K562 (cell line): ENCODE data around the gene NPAS3. TPM values are rescaled to one million over a fixed set of nuclear protein-coding genes. Genes with fewer than 3 reads are reported as not detected.

Experiments
- CTCF ChIP-seq, 3 experiments: IDR thresholded peaks in 2 of 3; conservative IDR thresholded peaks in 1 of 3; 2 replicates each; pipeline ENCODE4 v1.5.1; 2011 to 2012; ENCODE audit warnings: low read length in 3 of 3, mild to moderate bottlenecking in 3 of 3, control low read depth in 2 of 3, improper control_type of control experiment in 1 of 3, inconsistent platforms in 1 of 3, low read depth in 1 of 3, mixed read lengths in 1 of 3, moderate library complexity in 1 of 3; ENCODE audit not compliant: insufficient read depth in 2 of 3
- HNRNPLL ChIP-seq: fragments of 200-400 bp; formaldehyde crosslinking; IDR thresholded peaks from 2 replicates; pipeline ENCODE4 v1.6.1; 2017; ENCODE audit warnings: low read length, low read depth, mild to moderate bottlenecking; ENCODE audit not compliant: poor library complexity, severe bottlenecking
- NFE2 ChIP-seq: IDR thresholded peaks from 2 replicates; pipeline ENCODE4 v1.6.1; 2014; ENCODE audit warnings: antibody characterized with exemption, low read depth
- NUFIP1 ChIP-seq: fragments of 450-650 bp; IDR thresholded peaks from 2 replicates; pipeline ENCODE4 v1.6.1; 2018; ENCODE audit not compliant: partially characterized antibody
- RAD21 ChIP-seq, 2 experiments: fragments of 250-450 bp in 1 of 2; fragments of 450-650 bp in 1 of 2; sonication (Bioruptor Pico) in 1 of 2; formaldehyde crosslinking in 1 of 2; IDR thresholded peaks in 1 of 2; conservative IDR thresholded peaks in 1 of 2; 2 replicates each; pipeline versions ENCODE4 v1.4.0 to v1.8.0; 2020 to 2022; ENCODE audit warnings: mild to moderate bottlenecking in 2 of 2, moderate library complexity in 1 of 2
- REST ChIP-seq, 2 experiments: fragments of 450-650 bp; formaldehyde crosslinking in 1 of 2; IDR thresholded peaks; 2 replicates each; pipeline versions ENCODE4 v1.4.0 to v1.6.1; 2014 to 2020; ENCODE audit warnings: mild to moderate bottlenecking in 2 of 2, borderline replicate concordance in 1 of 2, low read depth in 1 of 2
- polyA plus RNA-seq, 8 experiments: library from polyadenylated mRNA; depleted of rRNA in 4 of 8; stranded (reverse) in 5 of 8; unstranded in 3 of 8; fragments of >200 nt; fragmentation: Nextera tagmentation in 2 of 8; fragmentation: Illumina TruSeq in 1 of 8; extraction: Ambion mirVana in 2 of 8; extraction: Trizol in 1 of 8; gene quantifications; 2 replicates each; pipeline versions ENCODE4 v1.2.1 to v1.2.3, GENCODE V29; 2011 to 2014; ENCODE audit warnings: inconsistent platforms in 1 of 8, missing spikeins in 1 of 8
- total RNA-seq, 7 experiments: library from RNA; depleted of rRNA in 6 of 7; stranded (reverse); fragments of >200 nt in 6 of 7; fragmentation: Illumina TruSeq in 2 of 7; extraction: Trizol in 2 of 7; gene quantifications; 2 replicates each; pipeline versions ENCODE4 v1.2.1 to v1.2.3, GENCODE V29; 2011 to 2021; ENCODE audit warnings: low replicate concordance in 1 of 7

NPAS3 gene
- total and polyA plus RNA-seq, 9 of the 15 experiments (the other 6 are each of a cell fraction or from before 2014, with no cell fraction given) = 0.04 TPM; not detected in 8

- peak; percentile 63; the same call in 1 of the 2 replicates for TF ChIP-seq REST (IDR thresholded peaks at IDR 0.05; ENCODE audit: borderline replicate concordance)
- TF ChIP-seq REST (CRISPR knock-in tag; IDR thresholded peaks at IDR 0.05; ENCODE audit: low read depth) = no peak
- TF ChIP-seq HNRNPLL = no peak
- TF ChIP-seq NUFIP1 = no peak
- peak; percentile 73 to 86 for TF ChIP-seq RAD21 (CRISPR knock-in tag; conservative IDR thresholded peaks at IDR 0.05 in 1 of 2, IDR thresholded peaks at IDR 0.05 in 1 of 2)
- TF ChIP-seq CTCF (IDR thresholded peaks at IDR 0.05 in 2 of 3, conservative IDR thresholded peaks at IDR 0.05 in 1 of 3; ENCODE audit: insufficient read depth in 2 of 3, low read depth in 1 of 3, low read length in 3 of 3) = peak; percentile 79 to 84 (median 79)
- TF ChIP-seq NFE2 = no peak
- TF ChIP-seq, all 486 proteins: peak for 10
These were observed 854.2 kb downstream of the NPAS3 start (continued) for GRCh38 chr14:33792720-33793368.
